Endothelial cell (in vitro differentiated cells): ENCODE data around the gene AQP7. TPM values are rescaled to one million over a fixed set of nuclear protein-coding genes. Genes with fewer than 3 reads are reported as not detected.
"Not testable (repeated sequence)": the region's sequence is repeated elsewhere in the genome, so short reads cannot be mapped to it uniquely, and the experiment has no call there.

Experiments used
- DNase-seq: peaks from one replicate; pipeline ENCODE4 v3.0.0; 2021; ENCODE audit warnings: low spot score
- H3K27ac Mint-ChIP-seq: one replicate; pipeline ENCODE4 v1.8.0; 2021; ENCODE audit warnings: mixed read lengths, inconsistent platforms; ENCODE audit not compliant: unreplicated experiment
- H3K27me3 Mint-ChIP-seq: one replicate; pipeline ENCODE4 v1.8.0; 2021; ENCODE audit warnings: mild to moderate bottlenecking, moderate library complexity, mixed read lengths, inconsistent platforms; ENCODE audit not compliant: unreplicated experiment
- H3K36me3 Mint-ChIP-seq: one replicate; pipeline ENCODE4 v1.8.0; 2021; ENCODE audit warnings: mild to moderate bottlenecking, low read depth, mixed read lengths, inconsistent platforms; ENCODE audit not compliant: unreplicated experiment
- H3K4me1 Mint-ChIP-seq: one replicate; pipeline ENCODE4 v1.8.0; 2021; ENCODE audit warnings: mild to moderate bottlenecking, mixed read lengths, inconsistent platforms; ENCODE audit not compliant: unreplicated experiment
- H3K4me3 Mint-ChIP-seq: one replicate; pipeline ENCODE4 v1.8.0; 2021; ENCODE audit warnings: mild to moderate bottlenecking, mixed read lengths, inconsistent platforms; ENCODE audit not compliant: unreplicated experiment
- H3K9me3 Mint-ChIP-seq: one replicate; pipeline ENCODE4 v1.8.0; 2021; ENCODE audit warnings: mixed read lengths, inconsistent platforms; ENCODE audit not compliant: unreplicated experiment
- CTCF ChIP-seq: fragments of 200-600 bp; sonication (generic); IDR thresholded peaks from one replicate; pipeline ENCODE4 v1.5.0; 2021; ENCODE audit warnings: antibody characterized with exemption; ENCODE audit not compliant: unreplicated experiment
- total RNA-seq: library from RNA; stranded (reverse); fragmentation: NEBNext Ultra II Directional; extraction: Animal tissue kit (Norgen Biotek cat#: 25700); gene quantifications from one replicate; pipeline ENCODE4 v1.2.1, GENCODE V29; 2021; ENCODE audit not compliant: unreplicated experiment

Gene AQP7
- total RNA-seq, 1 donor from 2014 or later: 0.64 TPM

- DNase-seq: no peak
- peaks cover 7% of the 10 kb centered on the region for H3K4me1 Mint-ChIP-seq
- H3K27ac Mint-ChIP-seq: peak overlapping the region; percentile 19
- peaks cover 5% of the 10 kb centered on the region for H3K36me3 Mint-ChIP-seq
- H3K27me3 Mint-ChIP-seq: peaks cover 13% of the 10 kb centered on the region
- no peak for TF ChIP-seq CTCF
- H3K4me3 Mint-ChIP-seq: no peak overlapping the region
- H3K9me3 Mint-ChIP-seq: no peaks in the 10 kb centered on the region
These were observed 8.8 kb downstream of the AQP7 start for GRCh38 chr9:33393581-33393980.

- H3K9me3 Mint-ChIP-seq, H3K27ac Mint-ChIP-seq, H3K36me3 Mint-ChIP-seq, H3K4me3 Mint-ChIP-seq, DNase-seq: not testable (repeated sequence)
- peaks cover 16% of the 10 kb centered on the region for H3K27me3 Mint-ChIP-seq
- peaks cover 10% of the 10 kb centered on the region for H3K4me1 Mint-ChIP-seq
These were observed 9.8 kb downstream of the AQP7 start for GRCh38 chr9:33392591-33393021.

GRCh38 chr9:33391111-33391771 lies 11.1 kb downstream of the AQP7 start:
- Mint-ChIP-seq H3K4me1 (peaks cover 10% of the 10 kb centered on the region), H3K27me3 (peaks cover 16% of the 10 kb centered on the region)
- not testable (repeated sequence) for H3K27ac Mint-ChIP-seq, H3K36me3 Mint-ChIP-seq, DNase-seq, H3K9me3 Mint-ChIP-seq, H3K4me3 Mint-ChIP-seq

- TF ChIP-seq CTCF: no peak
- DNase-seq: no peak
- peak overlapping the region; percentile 79 for H3K27ac Mint-ChIP-seq
- H3K9me3 Mint-ChIP-seq: no peaks in the 10 kb centered on the region
- peaks cover 20% of the 10 kb centered on the region for H3K4me1 Mint-ChIP-seq
- H3K36me3 Mint-ChIP-seq: peaks cover 5% of the 10 kb centered on the region
- peaks cover 8% of the 10 kb centered on the region for H3K27me3 Mint-ChIP-seq
- peak overlapping the region; percentile 61 for H3K4me3 Mint-ChIP-seq
These were observed 14.0 kb downstream of the AQP7 start for GRCh38 chr9:33388110-33388994.

GRCh38 chr9:33386998-33387397 lies 15.4 kb downstream of the AQP7 start:
- not testable (repeated sequence) for H3K9me3 Mint-ChIP-seq, H3K4me3 Mint-ChIP-seq, DNase-seq, H3K36me3 Mint-ChIP-seq, H3K27me3 Mint-ChIP-seq, H3K27ac Mint-ChIP-seq
- peaks cover 22% of the 10 kb centered on the region for H3K4me1 Mint-ChIP-seq

- not testable (repeated sequence) for H3K36me3 Mint-ChIP-seq, H3K4me3 Mint-ChIP-seq, H3K27ac Mint-ChIP-seq, H3K9me3 Mint-ChIP-seq, DNase-seq
- Mint-ChIP-seq H3K27me3 (peaks cover 10% of the 10 kb centered on the region), H3K4me1 (peaks cover 20% of the 10 kb centered on the region)
These were observed 15.7 kb downstream of the AQP7 start for GRCh38 chr9:33386641-33386996.

- Mint-ChIP-seq H3K27ac (peak overlapping the region; percentile 13), H3K4me1 (peaks cover 15% of the 10 kb centered on the region), H3K27me3 (peaks cover 11% of the 10 kb centered on the region)
- H3K4me3 Mint-ChIP-seq, DNase-seq, H3K36me3 Mint-ChIP-seq, H3K9me3 Mint-ChIP-seq: not testable (repeated sequence)
These were observed 16.3 kb downstream of the AQP7 start for GRCh38 chr9:33385979-33386640.

GRCh38 chr9:33385536-33385935 lies 16.8 kb downstream of the AQP7 start:
- H3K4me3 Mint-ChIP-seq, H3K36me3 Mint-ChIP-seq, H3K27ac Mint-ChIP-seq, H3K9me3 Mint-ChIP-seq, DNase-seq: not testable (repeated sequence)
- H3K4me1 Mint-ChIP-seq: peaks cover 20% of the 10 kb centered on the region
- H3K27me3 Mint-ChIP-seq: peaks cover 14% of the 10 kb centered on the region

- peaks cover 22% of the 10 kb centered on the region for H3K4me1 Mint-ChIP-seq
- not testable (repeated sequence) for H3K36me3 Mint-ChIP-seq, H3K9me3 Mint-ChIP-seq, H3K27ac Mint-ChIP-seq, DNase-seq, H3K4me3 Mint-ChIP-seq
- peaks cover 14% of the 10 kb centered on the region for H3K27me3 Mint-ChIP-seq
These were observed 19.0 kb downstream of the AQP7 start for GRCh38 chr9:33383396-33383795.

- H3K36me3 Mint-ChIP-seq, H3K27ac Mint-ChIP-seq, H3K9me3 Mint-ChIP-seq, DNase-seq, H3K4me3 Mint-ChIP-seq: not testable (repeated sequence)
- peaks cover 22% of the 10 kb centered on the region for H3K4me1 Mint-ChIP-seq
- peaks cover 14% of the 10 kb centered on the region for H3K27me3 Mint-ChIP-seq
These were observed 20.0 kb downstream of the AQP7 start for GRCh38 chr9:33382397-33382796.
